BLaER1 treated with 17β-estradiol and CSF1 and Interleukin-3, amounts not matched to agents 10 nM and 100 nM (cell line): ENCODE measurements around the gene PTTG1.
A peak's percentile ranks its signal among the peaks of the same experiment; 100 is the strongest.

Source experiments
- H3K27ac ChIP-seq, 11 experiments: shearing (Covaris generic); formaldehyde crosslinking; 2 replicates each; pipeline ENCODE4 v1.8.1; 2022
- H3K27me3 ChIP-seq, 11 experiments: shearing (Covaris generic); formaldehyde crosslinking; 2 replicates each; pipeline ENCODE4 v1.8.1; 2022
- H3K36me3 ChIP-seq, 11 experiments: shearing (Covaris generic); formaldehyde crosslinking; 2 replicates each; pipeline ENCODE4 v1.8.1; 2022
- H3K4me1 ChIP-seq, 10 experiments: shearing (Covaris generic); formaldehyde crosslinking; 2 replicates each; pipeline ENCODE4 v1.8.1; 2022
- H3K4me2 ChIP-seq, 11 experiments: shearing (Covaris generic); formaldehyde crosslinking; 2 replicates each; pipeline ENCODE4 v1.8.1; 2022
- H3K4me3 ChIP-seq, 10 experiments: shearing (Covaris generic); formaldehyde crosslinking; 2 replicates each; pipeline ENCODE4 v1.8.1; 2022
- H3K9ac ChIP-seq, 11 experiments: shearing (Covaris generic); formaldehyde crosslinking; 2 replicates each; pipeline ENCODE4 v1.8.1; 2022
- H3K9me3 ChIP-seq, 11 experiments: shearing (Covaris generic); formaldehyde crosslinking; replicated peaks in 1 of 11; 2 replicates each; pipeline ENCODE4 v1.8.1; 2022
- H4K20me1 ChIP-seq, 11 experiments: shearing (Covaris generic); formaldehyde crosslinking; 2 replicates each; pipeline ENCODE4 v1.8.1; 2022
- Cebpa-rat ChIP-seq, 11 experiments: shearing (Covaris generic); IDR thresholded peaks; 2 replicates each; pipeline ENCODE4 v1.8.1; 2022

PTTG1 gene

GRCh38 chr5:160418561-160419457, 2.8 kb upstream of the PTTG1 start, which contains the start of gene SLU7:
SLU7 (minus strand) TSS chr5:160419081; CDS start chr5:160415294, 3,787 bp downstream.
- Histone ChIP-seq H3K27ac (peak within 1 kb of the TSS; percentile 84 to 96 (median 92)), H3K4me3 (peak within 1 kb of the TSS; percentile 81 to 96 (median 88)), H3K9me3 (no peaks in the 10 kb centered on the region), H3K36me3 (peaks cover 11 to 33% (median 18%) of the 10 kb centered on the region in 11 experiments; a peak in 21 of 22 replicates), H3K4me1 (peaks cover 42 to 65% (median 54%) of the 10 kb centered on the region in 10 experiments), H3K9ac (peak within 1 kb of the TSS; percentile 89 to 97 (median 93)), H4K20me1 (peaks cover 0 to 28% (median 14%) of the 10 kb centered on the region in 11 experiments; a peak in 11 of 22 replicates), H3K4me2 (peak within 1 kb of the TSS; percentile 83 to 95 (median 90)), H3K27me3 (no peaks in the 10 kb centered on the region)
- no peak for TF ChIP-seq Cebpa-rat (IDR thresholded peaks at IDR 0.05)

DNA sequence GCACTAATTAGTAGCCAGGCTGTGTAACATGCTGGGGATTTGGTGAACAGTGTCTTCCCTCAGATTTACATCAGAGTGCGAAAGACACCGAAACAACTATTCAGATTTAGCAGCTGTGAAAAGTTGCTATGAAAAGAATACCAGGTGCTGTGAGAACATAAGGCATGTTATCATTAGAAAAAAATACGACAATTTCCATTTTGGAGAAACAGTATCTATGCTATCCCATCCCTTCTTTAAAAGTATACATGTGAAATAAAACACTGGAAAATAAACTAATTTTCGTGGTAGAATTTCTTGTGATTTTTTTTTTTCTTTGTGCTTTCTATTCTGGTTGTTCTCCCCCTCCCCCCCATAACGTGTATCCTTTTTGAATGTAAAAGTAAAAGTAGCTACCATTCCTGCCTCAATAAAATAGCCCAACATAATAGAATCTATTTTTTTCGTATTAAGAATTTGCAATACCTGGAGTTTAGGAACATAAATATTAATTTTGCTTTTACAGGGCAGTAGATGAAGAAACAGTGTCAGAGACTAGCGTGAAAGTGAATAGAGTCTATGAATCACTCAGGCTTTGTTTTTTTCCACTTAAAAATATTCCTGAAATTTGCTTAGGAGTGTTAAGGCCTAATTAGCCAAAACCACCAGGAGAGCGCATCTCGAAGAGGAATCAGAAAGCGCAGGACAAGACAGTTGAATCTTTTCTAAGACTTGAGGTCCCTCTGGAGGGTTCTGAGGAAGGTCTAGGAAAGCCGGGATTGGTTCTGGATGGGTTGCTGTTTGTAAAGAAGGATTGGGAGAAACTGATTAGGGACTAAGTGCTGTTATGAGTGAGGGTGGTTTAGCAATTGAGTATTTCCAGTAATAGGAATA, 2.0 kb upstream of the PTTG1 start:
- Histone ChIP-seq H3K9ac (peak overlapping the region; percentile 89 to 97 (median 93)), H4K20me1 (peaks cover 0 to 28% (median 14%) of the 10 kb centered on the region in 11 experiments; a peak in 12 of 22 replicates), H3K4me2 (peak overlapping the region; percentile 75 to 95 (median 84)), H3K36me3 (peaks cover 5 to 31% (median 14%) of the 10 kb centered on the region in 11 experiments; a peak in 20 of 22 replicates), H3K27me3 (no peaks in the 10 kb centered on the region), H3K4me1 (peaks cover 51 to 74% (median 63%) of the 10 kb centered on the region in 10 experiments), H3K27ac (peak overlapping the region; percentile 84 to 96 (median 92)), H3K9me3 (no peaks in the 10 kb centered on the region), H3K4me3 (peak overlapping the region; percentile 81 to 96 (median 88))
- no peak for TF ChIP-seq Cebpa-rat (IDR thresholded peaks at IDR 0.05)

DNA sequence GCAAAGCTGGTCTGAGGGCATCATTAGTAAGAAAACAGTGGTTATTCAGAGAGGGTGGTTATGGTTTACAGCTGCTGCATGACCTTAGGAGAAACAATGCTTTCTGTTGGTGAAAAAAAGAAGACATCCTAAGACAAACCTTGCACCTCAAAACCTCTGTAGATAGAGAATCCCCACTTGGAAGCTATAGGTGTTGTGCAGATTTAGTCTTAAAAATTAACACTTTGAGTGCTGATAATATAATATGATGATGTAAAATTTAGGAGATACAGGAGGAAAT, 1.4 kb upstream of the PTTG1 start:
- H3K4me2 ChIP-seq, result peak overlapping the region; percentile 75 to 95 (median 84); a peak in 21 of 22 replicates
- H3K36me3 ChIP-seq, result peaks cover under 1 to 29% (median 9%) of the 10 kb centered on the region in 11 experiments; a peak in 19 of 22 replicates
- no peaks in the 10 kb centered on the region for H3K27me3 ChIP-seq
- H3K4me1 ChIP-seq, result peaks cover 56 to 78% (median 69%) of the 10 kb centered on the region in 10 experiments
- H3K9me3 ChIP-seq, result no peaks in the 10 kb centered on the region
- H3K9ac ChIP-seq, result peak overlapping the region; percentile 89 to 97 (median 93); a peak in 18 of 22 replicates
- peaks cover 0 to 24% (median 14%) of the 10 kb centered on the region in 11 experiments; a peak in 12 of 22 replicates for H4K20me1 ChIP-seq
- TF ChIP-seq Cebpa-rat (IDR thresholded peaks at IDR 0.05), result no peak
- H3K4me3 ChIP-seq, result peak overlapping the region in 5 of 10 experiments; percentile 85 to 96 (median 91); a peak in 5 of 20 replicates
- peak overlapping the region in 9 of 11 experiments; percentile 87 to 96 (median 92); a peak in 17 of 22 replicates for H3K27ac ChIP-seq

DNA sequence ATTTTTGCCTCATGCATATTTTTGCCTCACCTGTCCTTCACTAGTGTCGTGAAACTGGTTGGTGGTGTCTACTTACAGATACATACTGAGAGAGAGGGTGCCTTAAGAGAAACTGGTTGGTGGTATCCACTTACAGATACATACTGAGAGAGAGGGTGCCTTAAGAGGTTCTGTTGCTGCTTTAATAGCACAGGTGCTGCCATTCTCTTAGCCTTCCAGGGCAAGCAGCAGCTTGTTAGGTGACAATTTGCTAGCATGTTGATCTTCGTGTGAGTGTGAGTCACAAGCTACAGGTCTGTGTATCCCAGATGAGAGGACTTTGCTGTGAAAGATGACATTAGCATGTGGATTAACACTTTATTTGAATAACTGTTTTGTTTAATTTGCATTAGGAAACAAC, 1.4 kb downstream of the PTTG1 start:
- no peaks in the 10 kb centered on the region for H3K27me3 ChIP-seq
- peak overlapping the region; percentile 77 to 95 (median 88) for H3K4me2 ChIP-seq
- H3K9ac ChIP-seq, result peak overlapping the region in 7 of 11 experiments; percentile 17 to 87 (median 85); a peak in 12 of 22 replicates
- H4K20me1 ChIP-seq, result peaks cover 0 to 1% (median 0%) of the 10 kb centered on the region in 11 experiments; a peak in 3 of 22 replicates
- TF ChIP-seq Cebpa-rat (IDR thresholded peaks at IDR 0.05), result no peak
- H3K36me3 ChIP-seq, result peaks cover 8 to 39% (median 19%) of the 10 kb centered on the region in 11 experiments; a peak in 19 of 22 replicates
- peaks cover 48 to 80% (median 66%) of the 10 kb centered on the region in 10 experiments for H3K4me1 ChIP-seq
- H3K9me3 ChIP-seq, result no peaks in the 10 kb centered on the region
- peak overlapping the region in 8 of 10 experiments; percentile 68 to 78 (median 74); a peak in 16 of 20 replicates for H3K4me3 ChIP-seq
- H3K27ac ChIP-seq, result peak overlapping the region in 2 of 11 experiments; percentile 4 to 84; a peak in 2 of 22 replicates

DNA sequence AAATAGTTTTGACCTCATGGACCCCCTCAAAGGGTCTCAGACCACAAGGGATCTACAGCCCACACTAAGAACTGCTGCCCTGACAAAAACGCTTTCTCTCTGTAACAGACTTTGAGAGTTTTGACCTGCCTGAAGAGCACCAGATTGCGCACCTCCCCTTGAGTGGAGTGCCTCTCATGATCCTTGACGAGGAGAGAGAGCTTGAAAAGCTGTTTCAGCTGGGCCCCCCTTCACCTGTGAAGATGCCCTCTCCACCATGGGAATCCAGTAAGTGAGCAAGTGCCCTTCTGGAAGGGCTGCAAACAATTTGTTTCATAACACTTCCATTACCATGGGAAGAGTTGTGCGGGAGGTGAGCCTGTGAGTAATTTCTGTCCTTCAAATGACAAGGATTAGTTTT, 6.0 kb downstream of the PTTG1 start:
- Histone ChIP-seq H4K20me1 (no peaks in the 10 kb centered on the region; a peak in 1 of 22 replicates), H3K9ac (no peak overlapping the region), H3K27me3 (no peaks in the 10 kb centered on the region), H3K27ac (no peak overlapping the region), H3K4me1 (peaks cover 33 to 75% (median 52%) of the 10 kb centered on the region in 10 experiments), H3K36me3 (peaks cover 8 to 68% (median 44%) of the 10 kb centered on the region in 11 experiments; a peak in 20 of 22 replicates), H3K9me3 (no peaks in the 10 kb centered on the region), H3K4me3 (no peak overlapping the region), H3K4me2 (0 out of 22 replicates have a peak overlapping the region, but pooled peaks of 1 of the 11 experiments have one; percentile 6)
- no peak for TF ChIP-seq Cebpa-rat (IDR thresholded peaks at IDR 0.05)

DNA sequence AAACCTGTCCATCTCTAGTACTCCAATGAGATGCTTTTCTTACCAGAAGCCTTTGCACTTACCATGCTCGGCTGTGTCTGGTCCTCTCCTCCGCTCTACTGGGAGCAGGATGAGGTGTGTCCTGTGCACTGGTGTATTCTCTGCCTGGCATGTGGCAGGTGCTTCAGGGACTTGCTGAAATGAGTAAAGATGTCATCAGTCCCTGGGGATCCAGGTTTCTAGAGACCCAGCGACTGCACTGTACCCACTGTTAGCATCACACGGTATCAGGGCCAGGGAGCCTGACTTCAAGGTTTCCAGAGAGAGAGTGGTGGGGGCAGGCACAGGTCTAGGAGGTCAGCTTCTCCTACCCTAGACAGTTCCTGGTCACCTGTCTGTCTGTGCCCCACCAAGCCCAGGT, 10.5 kb downstream of the PTTG1 start:
- H3K27me3 ChIP-seq, result no peaks in the 10 kb centered on the region
- peaks cover 42 to 75% (median 58%) of the 10 kb centered on the region in 10 experiments for H3K4me1 ChIP-seq
- H3K27ac ChIP-seq, result no peak overlapping the region
- H3K4me2 ChIP-seq, result peak overlapping the region in 9 of 11 experiments; percentile 70 to 93 (median 85); a peak in 17 of 22 replicates
- TF ChIP-seq Cebpa-rat (IDR thresholded peaks at IDR 0.05), result no peak
- H3K4me3 ChIP-seq, result no peak overlapping the region
- peaks cover 8 to 39% (median 33%) of the 10 kb centered on the region in 11 experiments; a peak in 20 of 22 replicates for H3K36me3 ChIP-seq
- H3K9me3 ChIP-seq, result no peaks in the 10 kb centered on the region
- no peak overlapping the region; a peak in 1 of 22 replicates for H3K9ac ChIP-seq
- H4K20me1 ChIP-seq, result 0 out of 22 replicates have a peak, but pooled peaks cover 0 to 5% (median 0%) of the 10 kb centered on the region in 11 experiments

DNA sequence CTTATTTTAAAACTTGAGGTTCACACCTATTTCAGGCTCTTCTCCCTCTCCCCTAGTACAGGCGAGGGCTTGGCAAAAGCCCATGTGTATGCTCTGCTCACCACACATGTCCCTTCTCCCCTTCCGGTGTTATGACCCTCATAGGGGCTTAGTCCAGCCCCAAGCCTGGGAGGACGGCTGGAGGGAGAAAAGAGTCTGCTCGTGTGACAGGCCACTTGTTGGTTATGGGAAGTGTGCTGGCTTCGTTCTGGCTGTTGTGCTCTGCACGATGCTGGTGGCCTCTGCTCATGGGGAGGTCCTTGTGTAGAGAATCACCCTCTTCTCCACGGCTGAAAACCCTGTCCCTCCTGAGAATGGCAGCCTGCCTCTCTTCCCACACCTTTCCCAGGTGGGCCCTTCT, 11.1 kb downstream of the PTTG1 start:
- peaks cover 3 to 33% (median 27%) of the 10 kb centered on the region in 11 experiments; a peak in 20 of 22 replicates for H3K36me3 ChIP-seq
- TF ChIP-seq Cebpa-rat (IDR thresholded peaks at IDR 0.05), result no peak
- peaks cover 45 to 70% (median 59%) of the 10 kb centered on the region in 10 experiments for H3K4me1 ChIP-seq
- H3K27ac ChIP-seq, result no peak overlapping the region
- H4K20me1 ChIP-seq, result 0 out of 22 replicates have a peak, but pooled peaks cover 0 to 5% (median 0%) of the 10 kb centered on the region in 11 experiments
- no peaks in the 10 kb centered on the region for H3K9me3 ChIP-seq
- peak overlapping the region in 10 of 11 experiments; percentile 70 to 93 (median 84); a peak in 19 of 22 replicates for H3K4me2 ChIP-seq
- no peaks in the 10 kb centered on the region for H3K27me3 ChIP-seq
- H3K9ac ChIP-seq, result no peak overlapping the region; a peak in 1 of 22 replicates
- H3K4me3 ChIP-seq, result no peak overlapping the region
